ENCODE measurements around the gene DCANP1.

GRCh38 chr5:135434591-135435466, 12.3 kb downstream of the DCANP1 start:
- TF ChIP-seq CTCF (IDR thresholded peaks at IDR 0.05; ENCODE audit: low read depth, low read length) = no peak
- no peak for TF ChIP-seq EZH2phosphoT487 (IDR thresholded peaks at IDR 0.05; ENCODE audit: low read depth)
